SK-N-DZ (cell line): ENCODE measurements around the gene SLC35E2B.

ENCODE experiments used
- DNase-seq: peaks from one replicate; pipeline ENCODE4 v3.0.0-alpha.2; 2015; ENCODE audit warnings: low spot score

SLC35E2B gene

DNA sequence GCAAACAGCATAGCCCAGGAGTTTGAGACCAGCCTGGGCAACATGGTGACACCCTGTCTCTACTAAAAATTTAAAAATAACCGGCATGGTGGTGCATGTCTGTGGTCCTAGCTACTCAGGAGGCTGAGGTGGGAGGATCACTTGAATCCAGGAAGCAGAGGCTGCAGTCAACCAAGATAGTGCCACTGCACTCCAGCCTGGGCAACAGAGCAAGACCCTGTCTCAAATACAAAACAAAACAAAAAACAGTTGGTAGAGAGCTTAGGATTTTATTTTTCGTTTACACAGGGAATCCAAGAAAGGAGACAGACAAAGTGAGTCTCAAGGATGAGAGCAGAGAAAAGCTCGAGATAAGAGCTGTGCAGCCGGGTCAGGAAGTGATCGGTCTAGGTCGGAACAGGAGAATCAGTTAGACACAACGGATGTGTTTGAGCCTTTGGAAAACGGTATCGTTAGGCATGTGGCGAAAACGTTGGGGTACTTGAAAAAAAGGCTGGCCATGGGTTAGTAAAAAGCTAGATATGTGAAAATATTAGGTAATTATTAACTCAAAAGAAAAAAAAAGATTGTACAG, 79.0 kb downstream of the SLC35E2B start:
- no peak for DNase-seq

DNA sequence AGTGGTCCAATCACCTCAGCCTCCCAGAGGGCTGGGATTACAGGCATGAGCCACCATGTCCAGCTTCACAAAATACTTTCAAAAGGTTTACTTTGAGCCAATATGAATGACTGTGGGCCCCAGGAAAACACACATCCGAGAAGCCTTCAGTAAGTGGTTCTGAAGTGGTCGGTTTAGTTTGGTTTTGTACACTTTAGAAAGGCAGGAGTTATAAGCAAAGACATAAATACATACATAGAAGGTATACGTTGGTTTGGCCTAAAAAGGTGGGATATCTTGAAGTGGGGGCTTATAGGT, 80.5 kb downstream of the SLC35E2B start:
- DNase-seq: no peak

DNA sequence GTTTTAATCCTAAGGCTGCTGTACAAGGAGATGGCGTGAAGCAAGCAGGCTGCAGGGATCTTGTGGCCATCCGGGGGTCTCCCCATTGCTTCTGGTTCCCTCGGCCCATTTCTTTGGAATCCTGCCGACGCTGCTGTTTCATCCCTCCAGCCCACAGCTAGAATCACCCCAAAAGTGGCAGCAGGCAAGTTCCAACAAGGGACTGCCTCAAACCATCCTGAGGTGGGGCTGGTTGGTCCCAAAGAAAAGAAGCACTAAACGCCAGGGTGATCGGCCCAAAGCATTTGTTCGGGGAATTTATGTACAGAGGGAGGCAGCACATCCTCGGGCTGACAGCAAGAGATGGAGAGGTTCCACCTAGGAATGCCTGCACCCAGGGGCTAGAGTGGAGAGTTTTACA, 81.8 kb downstream of the SLC35E2B start:
- DNase-seq: no peak

- DNase-seq: peak; percentile 69
These were observed 82.6 kb downstream of the SLC35E2B start for GRCh38 chr1:1609822-1610485.
